CD4-positive, alpha-beta T cell treated with Interleukin-15 for 4 hours (primary cell): Measurements from ENCODE around the gene TAC4.

Source experiments
- DNase-seq: peaks from one replicate; pipeline ENCODE4 v3.0.0-alpha.2; 2020; ENCODE audit warnings: low spot score

The TAC4 gene

DNA sequence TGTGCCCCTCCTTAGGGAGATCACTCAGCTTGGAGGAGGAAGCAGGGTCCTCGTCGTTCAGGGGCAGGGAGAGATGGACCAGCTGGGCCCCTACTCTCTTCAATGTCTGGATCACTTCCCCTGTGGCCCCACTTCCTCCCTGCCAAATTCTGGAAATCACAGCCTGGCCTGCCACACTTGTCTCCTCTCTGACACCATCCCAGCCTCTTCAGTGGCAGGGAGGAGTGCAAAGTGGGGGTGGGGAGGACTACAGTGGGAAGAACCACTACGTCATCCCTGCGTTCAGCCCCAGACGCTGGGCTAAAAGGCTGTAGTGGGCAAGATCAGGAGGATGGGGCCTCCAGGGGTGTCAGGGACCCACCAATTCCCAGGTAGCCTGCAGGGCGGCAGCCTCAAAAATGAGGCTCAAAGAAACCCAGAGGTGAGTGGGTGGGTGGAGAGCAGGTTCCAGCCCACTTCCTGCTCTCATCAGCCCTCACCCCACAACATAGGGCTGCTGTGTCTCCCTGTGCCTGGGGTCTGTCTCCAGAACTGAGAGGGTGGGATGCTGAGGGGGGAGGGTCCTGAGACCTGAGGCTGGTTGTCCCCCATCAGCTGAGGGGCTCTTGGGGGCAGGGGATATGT is 25.0 kb upstream of the TAC4 start:
- no peak for DNase-seq

DNA sequence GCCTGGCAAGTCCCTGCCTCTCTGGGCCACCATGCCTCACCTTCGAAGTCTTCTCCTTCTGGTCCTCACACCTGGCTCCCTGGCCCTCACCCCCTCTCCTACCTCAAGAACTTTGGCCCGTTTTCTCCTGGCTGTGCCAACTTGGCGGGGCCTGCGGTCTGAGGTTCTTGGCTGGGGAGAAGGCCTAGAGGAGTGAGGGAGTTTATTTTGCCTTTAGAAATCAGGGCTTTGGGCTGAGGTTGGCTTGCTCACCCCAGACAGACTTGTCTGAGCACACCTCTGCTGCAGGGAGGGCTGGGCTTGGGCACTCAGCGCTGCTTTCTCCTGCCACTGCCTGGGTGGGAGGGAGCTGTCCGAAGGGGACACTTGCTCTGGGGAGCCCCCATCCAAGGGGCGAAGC is 23.3 kb upstream of the TAC4 start:
- no peak for DNase-seq

DNA sequence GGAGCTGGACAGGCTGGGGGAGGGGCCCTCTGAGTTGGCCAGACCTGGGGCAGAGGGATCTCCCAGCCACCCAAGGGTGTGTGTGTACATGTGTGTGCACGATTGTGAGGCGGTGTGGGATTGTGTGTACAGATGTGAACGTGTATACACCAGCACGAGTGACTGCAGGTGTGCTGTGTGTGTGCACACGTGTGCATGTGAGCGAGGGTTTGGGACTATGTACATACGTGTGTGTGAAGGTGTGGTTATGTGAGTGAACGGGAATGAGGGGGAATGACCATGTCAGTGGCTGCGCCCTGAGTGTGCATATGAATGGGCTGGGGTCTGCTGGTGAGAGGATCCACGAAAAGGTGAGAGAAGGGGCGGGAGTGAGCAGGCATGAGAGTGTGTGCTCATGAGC is 22.4 kb upstream of the TAC4 start:
- DNase-seq = no peak

DNA sequence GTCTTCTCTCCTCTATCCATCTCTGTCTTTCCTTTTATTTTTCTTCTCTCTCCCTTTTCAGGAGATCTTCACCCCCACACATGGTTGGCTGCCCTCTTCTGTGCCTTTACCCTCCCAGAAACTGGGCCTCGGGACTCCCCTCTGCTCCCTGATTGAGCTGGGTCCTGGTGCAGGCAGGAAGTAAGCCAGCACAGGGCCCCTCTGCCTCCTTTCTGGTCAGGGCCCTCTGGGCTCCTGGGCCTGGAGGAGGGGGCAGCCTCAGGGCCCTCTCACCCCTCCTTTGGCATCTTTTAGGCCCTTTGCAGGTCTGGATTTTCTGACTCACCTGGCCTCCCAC is 21.1 kb upstream of the TAC4 start:
- no peak for DNase-seq

DNA sequence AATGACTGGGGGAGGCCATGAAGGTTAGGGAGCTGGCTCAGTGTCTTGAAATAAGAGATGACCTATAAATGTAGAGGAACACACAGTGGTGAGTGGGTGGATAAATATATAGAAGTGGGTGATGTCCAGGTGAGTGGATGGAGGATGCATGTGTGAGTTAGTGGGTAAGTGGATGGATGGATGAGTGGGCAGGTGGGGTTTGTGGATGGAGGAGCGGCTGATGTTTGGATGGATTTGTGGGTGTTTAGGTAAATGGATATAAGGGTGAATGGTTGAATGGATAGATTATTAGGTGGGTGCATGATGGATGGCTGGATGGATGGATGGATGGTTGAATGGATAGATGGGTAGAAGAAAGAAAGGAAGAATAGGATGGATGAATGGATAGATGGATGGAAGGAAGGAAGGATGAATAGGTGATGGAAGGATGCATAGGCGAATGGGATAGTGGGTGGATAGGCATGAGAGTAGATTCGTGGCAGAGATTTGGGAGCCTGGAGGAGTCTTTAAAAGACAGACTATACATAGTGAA is 19.1 kb upstream of the TAC4 start:
- DNase-seq = no peak

DNA sequence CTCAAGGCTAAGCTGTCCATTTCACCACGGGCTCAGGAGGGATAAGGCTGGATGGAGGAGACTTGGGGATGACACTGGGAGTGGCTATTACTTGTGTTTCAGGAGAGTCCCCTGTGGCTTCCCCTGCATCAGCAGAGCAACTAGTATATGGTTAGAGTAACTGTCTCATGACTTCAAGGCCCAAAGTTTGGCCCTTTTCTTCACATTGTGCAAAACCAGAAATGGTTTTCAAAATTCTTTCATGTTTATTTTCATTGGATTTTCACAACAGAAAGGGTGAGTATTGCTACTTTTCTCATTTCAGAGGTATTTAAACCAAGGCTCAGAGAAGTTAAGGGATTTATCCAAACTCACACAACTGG is 18.1 kb upstream of the TAC4 start:
- no peak for DNase-seq

DNA sequence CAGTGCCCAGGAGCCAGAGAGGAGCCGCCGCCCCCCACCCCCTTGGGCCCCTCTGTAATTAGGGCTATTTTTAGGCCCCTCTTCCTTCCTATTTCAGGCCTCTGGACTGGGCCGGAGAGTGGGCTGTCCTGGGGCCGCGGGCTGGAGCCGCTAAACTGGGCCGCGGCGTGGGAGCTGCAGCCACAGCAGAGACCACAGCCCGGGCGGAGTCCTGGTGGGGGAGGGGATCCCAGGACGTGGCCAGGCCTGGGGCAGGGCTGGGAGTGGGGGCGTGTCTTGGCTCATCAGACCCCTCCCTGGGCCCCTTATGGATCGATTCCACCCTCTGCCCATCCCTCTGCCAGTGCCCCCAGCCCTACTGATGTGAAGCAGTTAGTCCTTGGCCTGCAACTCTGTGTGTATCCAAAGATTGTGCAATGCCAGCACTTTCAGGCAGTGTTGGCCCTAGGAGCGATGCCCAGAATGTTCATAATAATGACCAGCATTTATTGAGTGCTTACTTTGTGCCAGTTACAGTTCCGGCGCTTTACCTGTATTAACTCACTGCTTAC is 15.0 kb upstream of the TAC4 start:
- no peak for DNase-seq

DNA sequence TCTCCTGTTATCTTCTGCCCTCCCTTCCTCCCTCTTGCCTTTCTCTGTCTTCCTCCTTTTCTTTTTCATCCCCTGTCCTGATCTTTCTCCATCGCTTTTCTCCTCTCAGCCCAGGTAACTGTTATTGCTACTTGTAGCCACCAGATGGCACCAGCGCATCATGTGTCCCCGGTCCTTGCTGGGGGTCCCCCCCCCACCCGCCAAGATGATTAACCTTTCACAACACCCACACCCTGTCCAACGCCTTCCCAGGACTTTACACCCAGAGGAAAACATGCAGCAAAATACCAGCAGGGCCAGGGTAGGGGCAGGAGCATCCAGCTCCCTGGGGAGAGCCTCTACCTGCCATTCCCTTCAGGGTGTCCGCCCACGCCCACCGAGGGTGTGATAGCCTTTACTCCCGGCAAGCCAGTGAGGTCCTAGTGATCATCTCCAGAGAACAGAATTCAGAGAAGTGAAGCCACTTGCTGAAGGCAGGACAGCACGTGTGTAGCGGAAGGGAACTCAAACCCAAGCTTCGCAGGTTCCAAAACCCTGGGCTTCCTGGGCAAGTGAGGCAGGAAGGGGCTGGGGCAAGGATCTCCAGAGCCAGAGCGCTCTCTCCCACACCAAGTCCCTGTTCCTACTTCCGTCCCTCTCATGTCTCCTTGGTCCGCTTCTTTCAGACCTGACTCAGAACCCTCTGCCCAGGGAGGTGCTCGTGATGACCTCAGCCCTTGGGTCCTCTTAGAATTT is 13.4 kb upstream of the TAC4 start:
- DNase-seq = peak; percentile 55

DNA sequence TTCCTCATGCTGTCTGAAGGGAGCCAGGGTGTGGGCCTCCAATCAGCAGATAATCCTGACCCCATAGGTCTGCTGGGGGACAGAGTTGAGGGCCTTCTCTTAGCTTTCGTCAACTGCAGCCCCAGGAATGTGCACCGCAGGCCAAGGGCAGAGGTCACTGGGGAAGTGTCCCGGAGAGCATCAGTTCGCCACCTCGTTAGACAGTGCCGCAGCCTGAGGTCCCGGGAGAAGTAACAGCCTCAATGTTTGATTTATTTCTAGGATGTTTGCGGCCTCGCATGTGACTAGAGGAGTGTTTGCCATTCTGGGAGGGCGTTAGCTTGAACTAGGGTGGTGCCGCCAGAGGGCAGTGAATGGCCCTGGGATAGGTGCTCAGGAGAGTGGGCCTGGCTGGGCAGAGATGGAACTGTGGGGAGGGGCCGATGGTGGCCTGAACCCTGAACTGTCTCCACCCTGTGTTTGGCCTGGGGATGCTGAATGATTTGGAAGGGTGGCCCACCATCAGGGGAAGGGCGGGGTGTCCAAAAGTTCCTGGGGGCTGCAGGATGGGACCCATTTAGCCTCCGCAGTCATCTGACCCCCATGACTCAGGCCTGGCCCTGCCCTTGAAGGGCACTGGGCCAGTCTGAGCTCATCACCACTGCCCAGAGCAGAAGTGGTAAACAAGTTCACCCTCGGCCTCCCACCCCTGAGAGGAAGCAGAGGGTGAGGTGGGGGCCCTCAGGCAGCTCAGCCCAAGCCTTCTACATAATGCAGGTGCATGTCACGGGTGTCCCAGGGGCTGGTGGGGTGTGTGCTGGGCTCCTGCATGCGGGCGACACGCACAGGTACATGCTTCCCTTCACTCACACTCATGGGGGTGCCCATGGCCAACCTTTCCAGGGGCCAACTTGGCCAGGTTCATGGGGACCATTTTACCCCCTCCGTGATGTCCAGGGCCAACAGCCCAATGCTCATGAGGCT is 12.4 kb upstream of the TAC4 start:
- no peak for DNase-seq

DNA sequence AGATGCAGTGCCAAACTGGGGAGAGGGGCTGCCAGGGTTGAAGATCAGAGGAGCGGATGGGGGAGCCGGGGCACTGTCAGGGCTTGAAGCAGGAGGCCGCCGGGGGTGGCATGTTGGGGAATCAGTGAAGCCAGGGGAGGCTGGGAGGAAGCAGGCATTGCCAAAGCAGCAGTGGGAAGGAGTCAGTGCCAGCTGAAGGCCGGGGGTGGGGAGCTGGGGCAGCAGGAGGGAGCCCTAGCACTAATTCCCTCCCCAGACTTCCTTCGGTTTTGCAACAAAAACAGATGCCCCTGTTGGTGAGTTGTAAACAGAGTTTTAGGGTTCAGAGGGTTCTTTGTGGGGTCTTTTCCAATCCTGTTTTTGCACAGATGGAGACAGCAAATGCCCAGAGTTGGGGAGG is 10.9 kb upstream of the TAC4 start:
- DNase-seq = no peak

DNA sequence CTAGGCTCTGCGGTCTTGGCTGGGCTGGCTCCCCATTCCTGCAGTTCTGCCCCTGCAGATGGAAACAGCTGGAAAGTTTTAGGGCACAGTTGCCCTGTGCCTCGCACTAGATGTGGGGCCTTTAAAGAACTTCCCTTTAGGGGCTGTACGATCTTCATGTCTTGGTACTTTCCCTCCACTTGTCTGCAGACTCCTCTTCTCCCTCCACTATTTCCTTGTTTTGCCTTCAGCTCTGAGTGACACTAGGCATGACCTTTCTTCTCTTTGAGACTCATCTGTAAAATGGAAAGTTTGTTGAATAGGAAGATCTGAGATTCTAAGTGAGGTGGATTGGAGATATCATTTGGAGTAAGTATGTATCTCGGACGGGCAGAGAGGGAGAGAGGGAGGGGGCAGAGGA is 6.3 kb upstream of the TAC4 start:
- DNase-seq = no peak

DNA sequence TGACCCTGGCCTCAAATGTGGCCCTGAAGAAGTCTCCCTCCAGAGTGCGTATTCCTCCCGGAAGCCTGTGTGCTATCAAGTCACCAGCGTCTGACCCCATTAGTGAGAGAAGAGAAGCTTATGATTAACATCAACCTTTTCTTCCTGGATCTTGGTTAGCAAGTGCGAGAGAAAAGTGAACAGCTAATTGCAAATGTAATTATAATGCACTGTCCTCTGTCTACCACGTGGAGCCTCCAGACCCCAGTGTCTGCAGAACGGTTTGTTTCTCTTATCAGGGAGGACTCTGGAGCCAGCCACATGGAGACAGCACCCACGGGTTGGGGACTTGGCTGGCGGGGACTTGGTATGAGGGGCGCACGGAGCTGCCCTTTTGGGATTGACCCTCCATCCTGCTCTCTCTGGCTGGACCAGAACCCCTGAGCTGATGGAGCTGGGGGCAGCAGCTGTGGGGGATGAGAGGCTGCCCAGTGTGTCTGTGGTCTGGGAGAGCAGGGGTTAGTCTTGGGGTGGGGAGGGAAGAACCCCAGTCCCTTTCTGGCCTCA is 5.7 kb upstream of the TAC4 start:
- no peak for DNase-seq

DNA sequence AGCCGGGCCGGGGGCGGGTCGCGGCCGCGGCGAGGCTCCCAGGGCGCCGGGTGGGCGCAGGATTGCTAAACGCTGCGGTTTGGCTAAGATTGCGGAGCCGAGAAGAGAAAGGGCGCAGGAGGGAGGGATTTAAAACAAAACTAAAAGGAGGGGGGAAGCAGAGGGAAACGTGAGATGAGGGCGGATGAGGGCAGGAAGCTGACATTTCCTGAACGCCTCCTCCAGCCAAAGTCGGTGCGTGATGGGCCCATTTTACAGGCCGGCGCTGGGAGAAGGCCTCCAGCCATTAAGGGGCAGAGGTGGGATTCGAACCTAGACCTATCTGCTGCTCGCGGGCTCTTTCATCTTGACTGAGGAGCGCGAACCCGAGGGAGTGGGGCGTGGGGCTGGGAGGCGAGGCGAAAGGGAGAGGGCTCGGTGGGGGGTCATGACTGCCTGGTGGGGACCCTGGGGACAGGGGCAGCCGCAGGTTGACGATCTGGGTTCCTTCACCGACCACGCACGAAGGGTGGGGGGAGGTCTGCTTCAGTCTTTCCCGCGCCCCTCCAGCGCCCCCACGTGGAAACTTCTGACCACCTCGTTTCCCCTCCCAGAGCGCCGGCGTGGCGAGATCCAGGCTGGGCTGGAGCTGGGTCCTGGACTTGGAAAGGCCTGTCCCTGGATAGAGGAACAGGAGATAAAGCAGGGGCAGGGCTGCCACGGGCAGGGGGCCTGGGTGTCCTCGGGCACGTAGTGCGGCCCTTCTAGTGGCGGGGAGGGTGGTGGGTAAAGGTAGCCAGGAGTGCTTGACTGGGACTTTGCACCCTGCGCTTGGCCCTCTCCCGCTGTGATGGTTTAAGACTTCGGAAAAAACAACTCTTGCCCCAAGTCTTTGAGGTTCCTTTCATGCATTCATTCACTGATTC is 3.8 kb upstream of the TAC4 start:
- DNase-seq = peak; percentile 57

DNA sequence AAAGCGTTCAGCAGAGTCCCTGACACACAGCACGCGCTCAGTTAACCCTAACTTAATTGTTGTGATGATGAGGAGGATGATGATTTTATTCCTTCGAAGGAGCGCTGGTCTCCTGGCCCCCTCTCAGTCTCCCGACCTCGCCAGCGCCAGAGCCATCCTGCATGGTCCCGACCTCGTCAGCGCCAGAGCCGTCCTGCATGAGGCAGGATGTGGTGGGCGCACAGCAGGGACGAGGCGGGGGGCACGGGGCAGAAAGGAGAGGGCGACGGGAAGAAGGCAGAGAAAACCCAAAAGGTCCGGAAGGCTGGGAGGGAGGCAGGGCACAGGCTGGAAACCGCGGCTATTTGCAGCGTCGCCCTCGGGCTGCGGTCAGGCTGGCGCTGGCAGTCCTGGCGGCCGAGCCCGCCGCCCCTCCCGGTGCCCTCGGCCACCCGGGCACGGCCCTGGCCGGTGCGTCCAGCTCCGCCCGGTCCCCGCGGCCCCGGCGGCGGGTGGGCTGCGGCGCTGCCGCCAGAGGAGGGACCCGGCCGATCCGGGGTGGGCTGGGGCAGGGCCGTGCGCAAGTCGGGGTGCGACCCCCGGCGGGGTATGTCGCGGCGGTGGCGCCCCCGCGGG is 3.0 kb upstream of the TAC4 start:
- DNase-seq = no peak

DNA sequence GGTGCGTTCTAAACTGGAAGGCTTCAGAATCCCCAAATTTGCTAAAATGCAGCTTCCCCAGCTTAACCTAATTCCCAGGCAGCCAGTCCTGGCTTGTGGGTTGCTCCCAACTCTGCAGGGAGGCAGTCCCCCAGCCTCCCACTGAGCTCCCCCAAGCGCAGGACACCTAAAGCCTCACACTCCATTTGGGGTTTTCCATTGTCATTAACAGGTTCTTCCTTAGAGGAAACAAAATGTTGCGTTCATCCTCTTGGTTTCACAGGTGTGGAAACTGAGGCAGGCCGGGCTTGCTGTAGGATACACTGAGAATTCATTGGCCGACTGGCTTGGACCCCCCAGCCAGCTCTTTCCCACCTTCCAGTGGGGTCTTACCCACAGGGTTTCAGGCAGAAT is 2.3 kb upstream of the TAC4 start:
- DNase-seq = no peak

DNA sequence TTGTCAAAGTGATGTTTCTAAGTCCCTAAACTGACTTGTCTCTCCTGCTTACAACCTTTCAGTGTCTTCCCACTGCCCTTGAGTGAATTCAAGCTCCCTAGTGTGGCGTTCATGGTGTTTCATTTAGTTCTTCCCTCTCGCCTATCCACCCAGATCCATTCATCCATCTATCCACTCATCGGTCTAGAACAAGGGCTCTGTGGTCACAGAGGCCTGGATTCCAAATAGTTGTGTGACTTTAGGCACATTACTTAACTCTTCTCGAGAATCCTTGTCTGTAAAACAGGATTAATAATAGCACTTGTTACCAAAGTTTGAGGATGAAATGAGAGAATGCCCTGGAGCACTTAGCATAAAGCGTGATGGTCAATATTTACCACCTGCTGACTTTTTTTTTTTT is 870 bp upstream of the TAC4 start:
- DNase-seq = no peak

DNA sequence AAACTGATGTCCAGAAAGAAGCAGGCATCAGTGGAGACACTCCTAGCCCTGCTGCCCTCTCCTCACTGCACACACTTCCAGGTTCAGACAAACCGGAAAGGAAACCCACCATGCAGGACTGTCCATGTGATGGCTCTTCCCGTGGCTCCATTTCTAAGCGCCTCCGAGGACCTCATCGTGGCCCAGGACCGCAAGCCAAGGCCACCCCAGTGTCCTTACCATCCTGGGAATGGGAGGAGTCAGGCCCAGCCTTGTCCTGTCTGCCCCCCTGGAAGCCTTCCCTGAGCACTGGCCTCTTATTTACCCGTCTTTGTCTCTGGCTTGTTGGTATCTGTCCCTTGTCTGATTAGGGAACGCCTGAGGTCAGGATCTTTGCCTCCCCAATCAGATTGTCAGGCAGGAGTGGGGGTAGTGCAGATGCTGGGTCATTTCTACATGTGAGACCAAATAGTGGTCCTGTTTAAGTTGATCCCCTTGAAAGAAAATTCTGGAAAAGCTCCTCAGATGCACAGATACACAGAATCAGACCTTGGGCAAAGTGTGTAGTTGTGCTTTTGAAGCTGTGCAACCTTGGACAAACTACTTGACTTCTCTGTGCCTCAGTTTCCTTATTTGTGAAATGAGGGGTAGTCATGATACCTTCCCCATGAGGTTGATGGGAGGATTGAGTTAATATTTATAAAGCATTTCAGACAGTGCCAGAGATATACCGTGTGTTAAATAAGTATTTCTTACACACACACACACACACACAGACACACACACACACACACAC is 744 bp downstream of the TAC4 start:
- no peak for DNase-seq

DNA sequence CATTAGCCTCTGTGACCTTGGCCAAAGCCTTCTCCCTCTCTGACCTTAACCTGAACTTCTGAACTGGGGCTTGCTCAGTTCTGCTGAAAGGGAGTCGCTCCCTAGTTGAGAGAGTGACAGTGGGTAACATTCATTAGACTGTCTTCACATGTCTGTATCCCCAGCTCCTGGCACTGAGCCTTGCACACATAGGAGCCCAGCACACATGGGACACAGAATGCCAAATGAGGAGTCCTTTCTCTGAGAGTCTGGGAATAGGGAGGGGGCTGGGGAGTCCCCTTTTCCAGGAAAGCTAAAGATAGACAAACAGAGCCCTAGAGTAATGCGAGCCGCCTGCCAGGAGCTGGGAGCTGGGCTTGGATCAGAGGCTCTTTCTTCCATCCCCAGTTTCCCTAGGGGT is 2.5 kb downstream of the TAC4 start:
- no peak for DNase-seq

DNA sequence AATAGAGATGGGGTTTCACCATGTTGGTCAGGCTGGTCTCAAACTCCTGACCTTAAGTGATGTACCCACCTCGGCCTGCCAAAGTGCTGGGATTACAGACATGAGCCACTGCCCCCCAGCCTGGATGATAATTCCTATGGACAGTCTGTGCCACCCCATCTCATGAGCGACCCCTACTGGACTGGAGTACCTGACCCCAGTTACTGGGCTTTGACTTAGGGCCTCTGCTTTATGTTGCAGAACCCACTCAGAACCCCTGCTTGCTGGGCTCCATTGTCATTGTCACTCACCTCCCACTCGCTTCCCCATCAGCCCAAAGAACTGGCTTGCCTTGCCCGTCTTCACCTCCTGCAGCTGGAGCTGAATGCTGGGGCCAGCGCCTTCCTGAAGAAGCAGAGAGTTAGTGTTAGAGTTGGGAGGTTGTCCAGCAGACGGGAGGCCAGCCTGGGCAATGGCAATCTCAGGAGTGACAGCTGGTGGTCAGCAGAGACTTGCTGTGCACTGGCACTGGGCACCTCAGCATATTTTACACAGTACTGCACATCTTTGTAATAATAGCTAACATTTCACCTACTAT is 4.0 kb downstream of the TAC4 start:
- DNase-seq = peak; percentile 14

DNA sequence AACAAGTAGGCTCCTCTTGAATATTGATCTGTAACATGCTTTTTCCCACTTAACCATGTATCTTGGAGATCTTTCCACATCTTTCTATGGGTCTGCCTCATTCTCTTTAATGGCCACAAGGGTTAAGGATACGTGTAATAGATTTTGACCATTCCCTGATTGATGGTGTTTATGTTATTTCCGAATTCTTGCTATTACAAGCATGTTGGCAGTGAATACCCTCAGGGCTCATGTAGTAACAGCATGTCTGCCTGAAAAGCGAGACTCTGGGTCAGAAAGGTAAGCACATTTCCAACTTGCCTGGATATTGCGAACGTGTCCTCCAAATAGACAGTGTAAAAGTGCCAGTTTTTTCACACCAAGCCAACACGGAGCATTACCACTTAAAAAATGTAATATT is 5.0 kb downstream of the TAC4 start:
- no peak for DNase-seq
